Neural cell (in vitro differentiated cells): ENCODE measurements around the gene TRAPPC5. TPM values are rescaled to one million over a fixed set of nuclear protein-coding genes. Genes with fewer than 3 reads are reported as not detected.

Experiments
- H2AFZ ChIP-seq: fragments of 200-600, 300-800 bp; sonication (generic), shearing (Covaris generic); 2 replicates; pipeline ENCODE4 v1.6.0; 2014; ENCODE audit warnings: low read depth, mild to moderate bottlenecking, antibody characterized with exemption, low read length, moderate library complexity
- H3F3A ChIP-seq: fragments of 200-600 bp; shearing (Covaris generic); 2 replicates; pipeline ENCODE4 v1.6.1; 2016; ENCODE audit warnings: mild to moderate bottlenecking, moderate library complexity, mixed read lengths, antibody characterized with exemption, low read length; ENCODE audit not compliant: insufficient read depth, poor library complexity, severe bottlenecking
- H3K27ac ChIP-seq: fragments of 200-600, 300-800 bp; sonication (generic), shearing (Covaris generic); 2 replicates; pipeline ENCODE4 v1.5.1; 2014; ENCODE audit warnings: mild to moderate bottlenecking, low read length, moderate library complexity
- H3K27me3 ChIP-seq: fragments of 300-800, 200-600 bp; sonication (generic), shearing (Covaris generic); 2 replicates; pipeline ENCODE4 v1.6.0; 2014; ENCODE audit warnings: mild to moderate bottlenecking, low read depth, low read length, moderate library complexity; ENCODE audit not compliant: insufficient read depth
- H3K36me3 ChIP-seq: fragments of 300-800, 200-600 bp; sonication (generic), shearing (Covaris generic); 2 replicates; pipeline ENCODE4 v1.5.1; 2014; ENCODE audit warnings: mild to moderate bottlenecking, antibody characterized with exemption, low read length, moderate library complexity; ENCODE audit not compliant: insufficient read depth
- H3K4me2 ChIP-seq: fragments of 300-800, 200-600 bp; sonication (generic), shearing (Covaris generic); 2 replicates; pipeline ENCODE4 v1.6.0; 2014; ENCODE audit warnings: mild to moderate bottlenecking, low read length
- H3K4me3 ChIP-seq: fragments of 300-800, 200-600 bp; sonication (generic), shearing (Covaris generic); 2 replicates; pipeline ENCODE4 v1.5.1; 2014; ENCODE audit warnings: mild to moderate bottlenecking, low read length, moderate library complexity
- H3K79me2 ChIP-seq: fragments of 200-600 bp; shearing (Covaris generic); replicated peaks from 2 replicates; pipeline ENCODE4 v1.6.0; 2014; ENCODE audit warnings: mild to moderate bottlenecking, low read length, moderate library complexity; ENCODE audit not compliant: insufficient read depth
- H3K9ac ChIP-seq: fragments of 300-800, 200-600 bp; sonication (generic), shearing (Covaris generic); 2 replicates; pipeline ENCODE4 v1.6.1; 2016; ENCODE audit warnings: mild to moderate bottlenecking, low read length, mixed read lengths
- H3K9me2 ChIP-seq: fragments of 200-600 bp; shearing (Covaris generic); 2 replicates; pipeline ENCODE4 v1.6.1; 2016; ENCODE audit warnings: mild to moderate bottlenecking, low read length, mixed read lengths; ENCODE audit not compliant: insufficient read depth
- H3K9me3 ChIP-seq: fragments of 200-600, 300-800 bp; sonication (generic), shearing (Covaris generic); 2 replicates; pipeline ENCODE4 v1.6.1; 2016; ENCODE audit warnings: mild to moderate bottlenecking, mixed run types, low read length, moderate library complexity, mixed read lengths
- H4K20me1 ChIP-seq: fragments of 200-600 bp; shearing (Covaris generic); 2 replicates; pipeline ENCODE4 v1.6.1; 2016; ENCODE audit warnings: mild to moderate bottlenecking, mixed run types; ENCODE audit not compliant: insufficient read depth
- EP300 ChIP-seq: fragments of 450-650 bp; conservative IDR thresholded peaks from 2 replicates; pipeline ENCODE4 v1.6.1; 2014; ENCODE audit warnings: antibody characterized with exemption, mild to moderate bottlenecking, moderate library complexity; ENCODE audit not compliant: poor library complexity, severe bottlenecking
- EZH2 ChIP-seq: fragments of 200-600, 300-800 bp; shearing (Covaris generic), sonication (generic); IDR thresholded peaks from 2 replicates; pipeline ENCODE4 v1.6.1; 2014; ENCODE audit warnings: antibody characterized with exemption, low read length, borderline replicate concordance, mild to moderate bottlenecking; ENCODE audit not compliant: insufficient read depth, poor library complexity, severe bottlenecking
- MXI1 ChIP-seq: fragments of 450-650 bp; conservative IDR thresholded peaks from 2 replicates; pipeline ENCODE4 v1.6.1; 2014; ENCODE audit warnings: antibody characterized with exemption, mild to moderate bottlenecking; ENCODE audit not compliant: poor library complexity, severe bottlenecking
- POLR2AphosphoS5 ChIP-seq: IDR thresholded peaks from 2 replicates; pipeline ENCODE4 v1.6.1; 2012
- RAD21 ChIP-seq: fragments of 450-650 bp; conservative IDR thresholded peaks from 2 replicates; pipeline ENCODE4 v1.6.1; 2014; ENCODE audit warnings: antibody characterized with exemption, mild to moderate bottlenecking, moderate library complexity
- SMC3 ChIP-seq: fragments of 450-650 bp; conservative IDR thresholded peaks from 2 replicates; pipeline ENCODE4 v1.6.1; 2014; ENCODE audit warnings: antibody characterized with exemption, mild to moderate bottlenecking, moderate library complexity; ENCODE audit not compliant: poor library complexity
- TAF1 ChIP-seq: IDR thresholded peaks from 2 replicates; pipeline ENCODE4 v1.6.1; 2012; ENCODE audit warnings: low read depth
- polyA plus RNA-seq: library from polyadenylated mRNA; depleted of rRNA; stranded (reverse); fragments of >200 nt; gene quantifications from 2 replicates; pipeline ENCODE4 v1.2.3, GENCODE V29; 2014
- TF ChIP-seq, protein P1 (sequence below): IDR thresholded peaks from 2 replicates; pipeline ENCODE4 v1.6.1; 2012; ENCODE audit warnings: borderline replicate concordance
- TF ChIP-seq, protein P2 (sequence below): fragments of 450-650 bp; IDR thresholded peaks from 2 replicates; pipeline ENCODE4 v1.5.1; 2014; ENCODE audit warnings: antibody characterized with exemption, mild to moderate bottlenecking, moderate library complexity; ENCODE audit not compliant: poor library complexity, severe bottlenecking

The TRAPPC5 gene
- polyA plus RNA-seq, 1 donor from 2014 or later: 88.5 TPM

DNA sequence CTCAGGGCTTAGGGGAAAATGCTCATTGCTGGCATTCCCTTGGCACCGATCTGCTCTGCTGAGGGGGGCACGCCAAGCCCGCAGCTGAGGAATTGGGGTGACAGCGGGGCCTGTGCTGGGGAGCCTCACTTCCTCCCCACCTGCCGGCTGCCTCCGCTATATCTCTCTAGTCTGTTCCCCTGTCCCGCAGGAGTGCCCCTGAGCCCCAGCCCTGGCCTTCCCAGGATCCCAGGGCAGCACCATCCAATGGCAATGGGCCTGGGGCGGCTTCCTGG is 34.3 kb upstream of the TRAPPC5 start:
- no peak overlapping the region for H3K4me3 ChIP-seq
- H4K20me1 ChIP-seq: no peaks in the 10 kb centered on the region
- no peaks in the 10 kb centered on the region for H3F3A ChIP-seq
- no peak overlapping the region for H2AFZ ChIP-seq
- H3K27me3 ChIP-seq: peaks cover 3% of the 10 kb centered on the region
- H3K36me3 ChIP-seq: no peaks in the 10 kb centered on the region
- H3K4me2 ChIP-seq: no peak overlapping the region
- no peak overlapping the region for H3K27ac ChIP-seq
- no peaks in the 10 kb centered on the region for H3K79me2 ChIP-seq
- no peaks in the 10 kb centered on the region for H3K9me2 ChIP-seq
- no peak for TF ChIP-seq POLR2AphosphoS5
- no peak for TF ChIP-seq TAF1
- no peak for TF ChIP-seq EP300
- TF ChIP-seq RAD21: no peak
- TF ChIP-seq, protein P1, sequence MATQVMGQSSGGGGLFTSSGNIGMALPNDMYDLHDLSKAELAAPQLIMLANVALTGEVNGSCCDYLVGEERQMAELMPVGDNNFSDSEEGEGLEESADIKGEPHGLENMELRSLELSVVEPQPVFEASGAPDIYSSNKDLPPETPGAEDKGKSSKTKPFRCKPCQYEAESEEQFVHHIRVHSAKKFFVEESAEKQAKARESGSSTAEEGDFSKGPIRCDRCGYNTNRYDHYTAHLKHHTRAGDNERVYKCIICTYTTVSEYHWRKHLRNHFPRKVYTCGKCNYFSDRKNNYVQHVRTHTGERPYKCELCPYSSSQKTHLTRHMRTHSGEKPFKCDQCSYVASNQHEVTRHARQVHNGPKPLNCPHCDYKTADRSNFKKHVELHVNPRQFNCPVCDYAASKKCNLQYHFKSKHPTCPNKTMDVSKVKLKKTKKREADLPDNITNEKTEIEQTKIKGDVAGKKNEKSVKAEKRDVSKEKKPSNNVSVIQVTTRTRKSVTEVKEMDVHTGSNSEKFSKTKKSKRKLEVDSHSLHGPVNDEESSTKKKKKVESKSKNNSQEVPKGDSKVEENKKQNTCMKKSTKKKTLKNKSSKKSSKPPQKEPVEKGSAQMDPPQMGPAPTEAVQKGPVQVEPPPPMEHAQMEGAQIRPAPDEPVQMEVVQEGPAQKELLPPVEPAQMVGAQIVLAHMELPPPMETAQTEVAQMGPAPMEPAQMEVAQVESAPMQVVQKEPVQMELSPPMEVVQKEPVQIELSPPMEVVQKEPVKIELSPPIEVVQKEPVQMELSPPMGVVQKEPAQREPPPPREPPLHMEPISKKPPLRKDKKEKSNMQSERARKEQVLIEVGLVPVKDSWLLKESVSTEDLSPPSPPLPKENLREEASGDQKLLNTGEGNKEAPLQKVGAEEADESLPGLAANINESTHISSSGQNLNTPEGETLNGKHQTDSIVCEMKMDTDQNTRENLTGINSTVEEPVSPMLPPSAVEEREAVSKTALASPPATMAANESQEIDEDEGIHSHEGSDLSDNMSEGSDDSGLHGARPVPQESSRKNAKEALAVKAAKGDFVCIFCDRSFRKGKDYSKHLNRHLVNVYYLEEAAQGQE: no peak
- TF ChIP-seq SMC3: no peak
- TF ChIP-seq, protein P2, sequence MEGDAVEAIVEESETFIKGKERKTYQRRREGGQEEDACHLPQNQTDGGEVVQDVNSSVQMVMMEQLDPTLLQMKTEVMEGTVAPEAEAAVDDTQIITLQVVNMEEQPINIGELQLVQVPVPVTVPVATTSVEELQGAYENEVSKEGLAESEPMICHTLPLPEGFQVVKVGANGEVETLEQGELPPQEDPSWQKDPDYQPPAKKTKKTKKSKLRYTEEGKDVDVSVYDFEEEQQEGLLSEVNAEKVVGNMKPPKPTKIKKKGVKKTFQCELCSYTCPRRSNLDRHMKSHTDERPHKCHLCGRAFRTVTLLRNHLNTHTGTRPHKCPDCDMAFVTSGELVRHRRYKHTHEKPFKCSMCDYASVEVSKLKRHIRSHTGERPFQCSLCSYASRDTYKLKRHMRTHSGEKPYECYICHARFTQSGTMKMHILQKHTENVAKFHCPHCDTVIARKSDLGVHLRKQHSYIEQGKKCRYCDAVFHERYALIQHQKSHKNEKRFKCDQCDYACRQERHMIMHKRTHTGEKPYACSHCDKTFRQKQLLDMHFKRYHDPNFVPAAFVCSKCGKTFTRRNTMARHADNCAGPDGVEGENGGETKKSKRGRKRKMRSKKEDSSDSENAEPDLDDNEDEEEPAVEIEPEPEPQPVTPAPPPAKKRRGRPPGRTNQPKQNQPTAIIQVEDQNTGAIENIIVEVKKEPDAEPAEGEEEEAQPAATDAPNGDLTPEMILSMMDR: no peak
- TF ChIP-seq EZH2: no peak
- no peak for TF ChIP-seq MXI1
- no peak overlapping the region for H3K9ac ChIP-seq
- H3K9me3 ChIP-seq: no peaks in the 10 kb centered on the region

- Histone ChIP-seq H3K27me3 (peaks cover 3% of the 10 kb centered on the region), H3K9me2 (no peaks in the 10 kb centered on the region), H3K4me2 (no peak overlapping the region), H3K27ac (no peak overlapping the region), H4K20me1 (no peaks in the 10 kb centered on the region), H3K9ac (no peak overlapping the region), H3K4me3 (no peak overlapping the region), H3K9me3 (no peaks in the 10 kb centered on the region), H3F3A (no peaks in the 10 kb centered on the region), H3K36me3 (no peaks in the 10 kb centered on the region), H3K79me2 (no peaks in the 10 kb centered on the region), H2AFZ (no peak overlapping the region)
- TF ChIP-seq TAF1 (no peak), SMC3 (no peak), POLR2AphosphoS5 (no peak)
These were observed 33.5 kb upstream of the TRAPPC5 start for GRCh38 chr19:7647156-7647555.
